ENCODE data around the gene PLPP4.

- TF ChIP-seq SUZ12 (IDR thresholded peaks at IDR 0.05; ENCODE audit: unreplicated experiment) (no peak), NFXL1 (IDR thresholded peaks at IDR 0.05; ENCODE audit: borderline replicate concordance) (no peak), TCF12 (IDR thresholded peaks at IDR 0.05; ENCODE audit: low read depth, low read length) (no peak), POLR2A (IDR thresholded peaks at IDR 0.05; ENCODE audit: low read depth, low read length) (no peak), EZH2 (IDR thresholded peaks at IDR 0.05; ENCODE audit: borderline replicate concordance, control insufficient read depth, low read depth, low read length) (no peak), POLR2AphosphoS2 (IDR thresholded peaks at IDR 0.05; ENCODE audit: low read depth, low read length) (no peak), FOXM1 (IDR thresholded peaks at IDR 0.05; ENCODE audit: low read depth, low read length) (no peak), ESRRA (IDR thresholded peaks at IDR 0.05; ENCODE audit: low read length) (no peak), PAX8 (IDR thresholded peaks at IDR 0.05) (no peak), RAD21 (IDR thresholded peaks at IDR 0.05; ENCODE audit: insufficient read depth, low read depth, low read length) (no peak)
- TF ChIP-seq, protein P1, sequence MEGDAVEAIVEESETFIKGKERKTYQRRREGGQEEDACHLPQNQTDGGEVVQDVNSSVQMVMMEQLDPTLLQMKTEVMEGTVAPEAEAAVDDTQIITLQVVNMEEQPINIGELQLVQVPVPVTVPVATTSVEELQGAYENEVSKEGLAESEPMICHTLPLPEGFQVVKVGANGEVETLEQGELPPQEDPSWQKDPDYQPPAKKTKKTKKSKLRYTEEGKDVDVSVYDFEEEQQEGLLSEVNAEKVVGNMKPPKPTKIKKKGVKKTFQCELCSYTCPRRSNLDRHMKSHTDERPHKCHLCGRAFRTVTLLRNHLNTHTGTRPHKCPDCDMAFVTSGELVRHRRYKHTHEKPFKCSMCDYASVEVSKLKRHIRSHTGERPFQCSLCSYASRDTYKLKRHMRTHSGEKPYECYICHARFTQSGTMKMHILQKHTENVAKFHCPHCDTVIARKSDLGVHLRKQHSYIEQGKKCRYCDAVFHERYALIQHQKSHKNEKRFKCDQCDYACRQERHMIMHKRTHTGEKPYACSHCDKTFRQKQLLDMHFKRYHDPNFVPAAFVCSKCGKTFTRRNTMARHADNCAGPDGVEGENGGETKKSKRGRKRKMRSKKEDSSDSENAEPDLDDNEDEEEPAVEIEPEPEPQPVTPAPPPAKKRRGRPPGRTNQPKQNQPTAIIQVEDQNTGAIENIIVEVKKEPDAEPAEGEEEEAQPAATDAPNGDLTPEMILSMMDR (IDR thresholded peaks at IDR 0.05 in 2 of 3, conservative IDR thresholded peaks at IDR 0.05 in 1 of 3; ENCODE audit: control insufficient read depth in 2 of 3, extremely low read depth in 1 of 3, insufficient read depth in 1 of 3, low read depth in 3 of 3, low read length in 3 of 3), result no peak
Observed at GRCh38 chr10:120421250-120421649, 35.8 kb upstream of the PLPP4 start.

Measured in GM12878 (cell line).